ENCODE results near the gene STARD9.
A peak's percentile ranks its signal among the peaks of the same experiment; 100 is the strongest.

STARD9 gene

DNA sequence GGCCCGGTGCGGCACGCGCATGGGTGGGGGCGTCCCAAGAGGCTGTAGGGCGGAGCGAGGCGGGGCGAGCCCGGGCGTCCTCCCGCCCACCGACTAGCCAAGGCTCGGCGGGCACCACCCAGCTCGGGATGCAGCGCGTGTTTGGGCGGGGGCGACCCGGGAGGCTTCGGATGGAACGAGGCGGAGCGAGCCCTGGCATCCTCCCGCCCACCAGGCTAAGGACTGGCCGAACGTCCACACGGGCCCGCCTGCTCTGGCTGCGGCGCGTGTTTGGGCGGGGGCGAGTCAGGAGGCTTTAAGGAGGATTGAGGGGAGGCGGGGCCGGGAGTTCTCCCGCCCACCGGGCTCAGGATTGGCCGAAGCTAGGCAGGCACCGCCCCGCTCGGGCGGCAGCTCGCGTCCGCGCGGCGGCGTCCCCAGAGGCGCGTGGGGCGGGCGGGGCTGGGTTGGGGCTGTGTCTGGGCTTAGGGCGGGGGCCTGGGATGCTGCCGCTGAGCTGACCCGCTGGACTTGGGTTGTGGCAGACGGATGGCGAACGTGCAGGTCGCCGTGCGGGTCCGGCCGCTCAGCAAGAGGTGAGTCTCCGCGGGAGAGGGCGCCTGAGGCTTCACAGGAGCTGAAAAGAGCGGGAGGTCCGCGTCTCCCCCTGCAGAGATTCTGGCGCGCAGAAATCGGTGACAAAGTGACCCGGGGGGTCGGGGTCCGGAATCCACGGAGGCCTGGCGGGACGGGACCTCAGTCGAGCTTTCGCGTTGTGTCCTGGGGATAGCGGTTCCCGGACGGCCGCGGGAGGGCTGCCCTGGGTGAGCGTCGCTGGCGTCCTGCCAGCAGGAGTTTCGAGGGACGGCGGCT, at the start of gene STARD9:
Gene STARD9, plus strand, starts transcription at position 419 of the 852 bp plus-strand sequence. Its CDS starts 110 bp downstream, at position 529.
- H3K4me3 ChIP-seq (replicated peaks; ENCODE audit: low read depth, low read length) = peak within 1 kb of the TSS; percentile 86
- TF ChIP-seq, protein P1, sequence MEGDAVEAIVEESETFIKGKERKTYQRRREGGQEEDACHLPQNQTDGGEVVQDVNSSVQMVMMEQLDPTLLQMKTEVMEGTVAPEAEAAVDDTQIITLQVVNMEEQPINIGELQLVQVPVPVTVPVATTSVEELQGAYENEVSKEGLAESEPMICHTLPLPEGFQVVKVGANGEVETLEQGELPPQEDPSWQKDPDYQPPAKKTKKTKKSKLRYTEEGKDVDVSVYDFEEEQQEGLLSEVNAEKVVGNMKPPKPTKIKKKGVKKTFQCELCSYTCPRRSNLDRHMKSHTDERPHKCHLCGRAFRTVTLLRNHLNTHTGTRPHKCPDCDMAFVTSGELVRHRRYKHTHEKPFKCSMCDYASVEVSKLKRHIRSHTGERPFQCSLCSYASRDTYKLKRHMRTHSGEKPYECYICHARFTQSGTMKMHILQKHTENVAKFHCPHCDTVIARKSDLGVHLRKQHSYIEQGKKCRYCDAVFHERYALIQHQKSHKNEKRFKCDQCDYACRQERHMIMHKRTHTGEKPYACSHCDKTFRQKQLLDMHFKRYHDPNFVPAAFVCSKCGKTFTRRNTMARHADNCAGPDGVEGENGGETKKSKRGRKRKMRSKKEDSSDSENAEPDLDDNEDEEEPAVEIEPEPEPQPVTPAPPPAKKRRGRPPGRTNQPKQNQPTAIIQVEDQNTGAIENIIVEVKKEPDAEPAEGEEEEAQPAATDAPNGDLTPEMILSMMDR (IDR thresholded peaks at IDR 0.05; ENCODE audit: low read length, missing control alignments) = no peak
- peak; percentile 99 for DNase-seq (ENCODE audit: low read depth)

DNA sequence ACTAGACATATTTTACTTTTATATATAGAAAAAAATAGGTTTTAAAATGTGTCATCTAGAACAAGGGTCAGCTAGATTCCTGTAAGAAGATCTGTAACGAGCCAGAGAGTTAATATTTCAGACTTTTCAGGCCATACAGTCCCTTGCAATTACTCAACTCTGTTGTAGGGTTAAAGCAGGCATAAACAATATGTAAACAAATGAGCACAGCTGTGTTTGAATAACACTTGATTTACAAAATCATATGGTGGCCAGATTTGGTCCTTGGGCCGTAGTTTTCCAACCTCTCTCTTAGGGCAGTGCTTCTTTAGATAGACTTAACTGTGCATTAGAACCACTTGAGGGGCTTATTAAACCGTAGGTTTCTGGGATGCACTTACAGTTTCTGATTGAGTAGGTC, 46.4 kb upstream of the STARD9 start:
- TF ChIP-seq, protein P1 (IDR thresholded peaks at IDR 0.05; ENCODE audit: low read length, missing control alignments) = no peak
- no peak for DNase-seq (ENCODE audit: low read depth)
- H3K4me3 ChIP-seq (replicated peaks; ENCODE audit: low read depth, low read length) = no peak overlapping the region

DNA sequence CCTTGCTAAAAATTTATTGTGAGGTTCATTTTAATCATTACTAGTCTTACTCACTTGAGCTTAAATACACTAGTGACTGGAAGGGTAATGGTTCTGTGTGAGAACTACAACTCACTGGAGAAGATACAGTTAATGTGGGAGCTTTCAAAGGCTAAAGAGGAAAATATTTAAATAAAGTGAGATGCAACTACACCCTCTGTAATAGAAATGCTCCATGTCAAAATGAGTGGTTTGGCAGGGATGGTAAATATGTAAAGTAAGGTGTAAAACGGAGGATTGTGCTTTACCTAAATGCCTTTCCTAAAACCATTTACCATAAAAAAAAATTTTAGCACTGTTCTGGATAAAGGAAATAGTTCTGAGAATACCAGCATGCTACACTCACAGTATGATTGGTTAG, 42.2 kb upstream of the STARD9 start:
- no peak overlapping the region for H3K4me3 ChIP-seq (replicated peaks; ENCODE audit: low read depth, low read length)
- no peak for DNase-seq (ENCODE audit: low read depth)
- TF ChIP-seq, protein P1 (IDR thresholded peaks at IDR 0.05; ENCODE audit: low read length, missing control alignments) = no peak

DNA sequence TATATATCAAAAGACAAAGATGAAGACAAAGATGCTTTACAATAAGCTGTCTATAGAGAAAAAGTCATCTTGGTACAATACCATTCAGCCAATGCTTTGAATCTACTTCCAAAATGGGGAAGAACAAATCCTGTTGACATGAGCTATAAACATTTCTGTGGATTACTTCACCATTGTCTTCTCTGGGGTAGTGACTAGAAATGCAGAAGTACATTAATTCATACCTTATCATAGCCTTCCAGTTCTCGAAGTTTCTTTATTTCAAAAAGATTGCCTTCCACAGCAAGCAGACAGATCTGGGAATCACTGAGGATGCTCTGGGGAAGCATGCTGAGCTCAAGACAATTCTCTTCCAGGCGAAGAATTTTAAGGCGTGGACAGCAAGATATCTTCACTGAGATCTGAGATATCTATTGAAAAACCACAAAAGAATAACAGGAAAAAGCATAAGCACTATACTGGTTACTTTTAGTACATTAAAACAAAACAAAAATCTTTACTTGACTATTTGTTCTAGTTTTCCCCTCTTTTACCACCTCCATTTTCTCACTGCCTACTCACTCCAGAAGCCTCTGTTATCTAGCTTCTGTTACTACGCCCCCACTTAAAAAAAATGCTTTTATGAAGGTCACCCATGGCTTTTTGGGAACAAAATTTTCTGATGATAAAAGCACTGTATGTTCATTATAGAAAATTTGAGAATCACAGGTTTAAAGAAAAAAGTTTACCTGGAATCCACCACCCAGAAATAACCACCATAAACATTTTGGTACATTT, 30.4 kb upstream of the STARD9 start:
- TF ChIP-seq, protein P1 (IDR thresholded peaks at IDR 0.05; ENCODE audit: low read length, missing control alignments) = no peak
- no peak for DNase-seq (ENCODE audit: low read depth)
- no peak overlapping the region for H3K4me3 ChIP-seq (replicated peaks; ENCODE audit: low read depth, low read length)

DNA sequence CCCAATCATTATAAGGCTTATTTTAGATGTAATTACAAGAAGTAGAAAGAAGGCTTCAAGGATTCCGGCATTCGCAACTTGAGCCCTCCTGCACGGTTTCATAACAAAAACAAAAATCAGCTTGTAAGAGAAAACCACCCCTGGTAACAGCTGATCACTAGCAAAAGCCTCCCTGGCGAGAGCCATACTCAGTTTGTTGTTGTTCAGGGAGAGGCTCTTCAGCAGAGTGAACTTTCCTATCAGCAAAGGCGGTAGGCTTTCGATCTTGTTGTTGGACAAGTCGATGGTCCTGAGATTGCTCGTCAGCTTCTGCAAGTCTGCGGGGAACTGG, 27.5 kb upstream of the STARD9 start:
- TF ChIP-seq, protein P1 (IDR thresholded peaks at IDR 0.05; ENCODE audit: low read length, missing control alignments) = no peak
- peak; percentile 45 for DNase-seq (ENCODE audit: low read depth)
- peak overlapping the region; percentile 99 for H3K4me3 ChIP-seq (replicated peaks; ENCODE audit: low read depth, low read length)

DNA sequence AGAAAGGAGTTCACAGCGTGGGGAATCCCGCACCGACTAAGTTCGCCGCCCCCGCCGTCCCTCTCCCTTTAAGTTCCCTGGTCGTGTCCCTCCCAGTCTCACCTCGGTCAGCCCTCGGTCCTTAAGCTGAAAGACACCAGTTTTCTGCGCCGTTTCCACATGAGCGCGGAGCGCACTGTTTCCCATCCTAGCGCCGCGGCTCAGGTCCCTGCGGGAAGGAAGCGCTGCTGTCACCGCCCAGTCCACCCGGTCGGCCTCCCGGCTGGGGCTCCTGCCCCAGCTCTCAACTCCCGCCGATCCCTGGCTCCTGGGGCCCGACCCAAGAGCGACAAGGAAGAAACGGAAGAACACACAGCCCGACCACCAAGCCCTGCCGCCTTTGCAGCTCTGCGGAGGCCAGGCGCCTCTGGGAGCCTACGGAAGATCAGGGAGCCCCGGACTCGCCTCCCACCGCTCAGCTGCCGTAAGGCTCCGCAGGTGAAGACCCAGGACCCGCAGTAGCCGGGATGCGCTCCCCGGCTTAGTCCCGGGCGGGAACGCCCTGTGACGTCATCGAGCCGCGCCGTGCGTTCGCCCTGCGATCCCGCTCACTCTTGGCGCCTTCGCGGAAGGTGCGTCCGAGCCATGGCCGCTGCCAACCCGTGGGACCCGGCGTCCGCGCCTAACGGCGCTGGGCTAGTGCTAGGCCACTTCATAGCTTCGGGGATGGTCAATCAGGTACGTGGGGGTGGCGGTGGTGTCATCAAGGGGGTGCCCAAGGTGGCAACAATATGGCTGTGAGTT, 27.0 kb upstream of the STARD9 start, which contains the start of the genes HAUS2 and LRRC57:
Gene HAUS2, plus strand, starts transcription at position 590 of the 783 bp plus-strand sequence. Its CDS starts 35 bp downstream, at position 625.
Gene LRRC57, minus strand, starts transcription at position 545 of the 783 bp plus-strand sequence. Its CDS starts 359 bp downstream, at position 186.
- peak; percentile 84 for DNase-seq (ENCODE audit: low read depth)
- TF ChIP-seq, protein P1 (IDR thresholded peaks at IDR 0.05; ENCODE audit: low read length, missing control alignments) = no peak
- H3K4me3 ChIP-seq (replicated peaks; ENCODE audit: low read depth, low read length) = peak within 1 kb of the TSS; percentile 99

All from fibroblast of pulmonary artery (primary cell).